PC-9 (cell line): ENCODE measurements around the gene ZBTB24.

ENCODE experiments used
- EZH2 ChIP-seq: fragments of 200-600 bp; sonication (generic); IDR thresholded peaks from 2 replicates; pipeline ENCODE4 v1.8.0; 2017; ENCODE audit warnings: antibody characterized with exemption, low read depth
- TF ChIP-seq, protein P1 (sequence below): fragments of 200-600 bp; sonication (generic); conservative IDR thresholded peaks from 2 replicates; pipeline ENCODE4 v1.6.1; 2017; ENCODE audit warnings: mixed run types, antibody characterized with exemption, mild to moderate bottlenecking, moderate library complexity

- TF ChIP-seq, protein P1, sequence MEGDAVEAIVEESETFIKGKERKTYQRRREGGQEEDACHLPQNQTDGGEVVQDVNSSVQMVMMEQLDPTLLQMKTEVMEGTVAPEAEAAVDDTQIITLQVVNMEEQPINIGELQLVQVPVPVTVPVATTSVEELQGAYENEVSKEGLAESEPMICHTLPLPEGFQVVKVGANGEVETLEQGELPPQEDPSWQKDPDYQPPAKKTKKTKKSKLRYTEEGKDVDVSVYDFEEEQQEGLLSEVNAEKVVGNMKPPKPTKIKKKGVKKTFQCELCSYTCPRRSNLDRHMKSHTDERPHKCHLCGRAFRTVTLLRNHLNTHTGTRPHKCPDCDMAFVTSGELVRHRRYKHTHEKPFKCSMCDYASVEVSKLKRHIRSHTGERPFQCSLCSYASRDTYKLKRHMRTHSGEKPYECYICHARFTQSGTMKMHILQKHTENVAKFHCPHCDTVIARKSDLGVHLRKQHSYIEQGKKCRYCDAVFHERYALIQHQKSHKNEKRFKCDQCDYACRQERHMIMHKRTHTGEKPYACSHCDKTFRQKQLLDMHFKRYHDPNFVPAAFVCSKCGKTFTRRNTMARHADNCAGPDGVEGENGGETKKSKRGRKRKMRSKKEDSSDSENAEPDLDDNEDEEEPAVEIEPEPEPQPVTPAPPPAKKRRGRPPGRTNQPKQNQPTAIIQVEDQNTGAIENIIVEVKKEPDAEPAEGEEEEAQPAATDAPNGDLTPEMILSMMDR = no peak
- no peak for TF ChIP-seq EZH2
Observed at GRCh38 chr6:109488001-109488400, 5.0 kb upstream of the ZBTB24 start.
